Effector CD8-positive, alpha-beta T cell (primary cell): ENCODE results near the gene NAV2.

ENCODE experiments used
- DNase-seq: peaks from one replicate; lab custom pipeline; 2025; lab: John Stamatoyannopoulos, UW

NAV2 gene

DNA sequence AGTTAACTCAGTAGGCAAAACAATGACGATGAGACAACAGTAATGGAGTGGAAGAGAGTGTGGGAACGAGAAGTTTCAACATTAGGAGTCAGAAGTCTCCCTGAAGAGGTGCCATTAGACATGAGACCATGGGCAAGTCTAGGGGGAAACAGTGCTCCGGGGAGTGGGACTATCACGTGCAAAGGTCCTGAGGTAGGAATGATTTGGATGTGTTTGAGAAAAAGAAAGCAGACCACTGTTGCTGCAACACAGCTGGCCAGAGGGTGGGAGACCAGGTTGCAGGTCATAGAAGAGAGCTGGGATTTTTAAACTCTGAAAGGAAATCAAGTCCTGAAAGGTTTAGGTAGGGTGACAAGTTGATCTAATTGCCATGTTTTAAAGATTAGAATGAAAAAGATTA is 63.0 kb downstream of the NAV2 start:
- DNase-seq: no peak

GRCh38 chr11:19777039-19777376 is 64.4 kb downstream of the NAV2 start:
- DNase-seq: no peak

DNA sequence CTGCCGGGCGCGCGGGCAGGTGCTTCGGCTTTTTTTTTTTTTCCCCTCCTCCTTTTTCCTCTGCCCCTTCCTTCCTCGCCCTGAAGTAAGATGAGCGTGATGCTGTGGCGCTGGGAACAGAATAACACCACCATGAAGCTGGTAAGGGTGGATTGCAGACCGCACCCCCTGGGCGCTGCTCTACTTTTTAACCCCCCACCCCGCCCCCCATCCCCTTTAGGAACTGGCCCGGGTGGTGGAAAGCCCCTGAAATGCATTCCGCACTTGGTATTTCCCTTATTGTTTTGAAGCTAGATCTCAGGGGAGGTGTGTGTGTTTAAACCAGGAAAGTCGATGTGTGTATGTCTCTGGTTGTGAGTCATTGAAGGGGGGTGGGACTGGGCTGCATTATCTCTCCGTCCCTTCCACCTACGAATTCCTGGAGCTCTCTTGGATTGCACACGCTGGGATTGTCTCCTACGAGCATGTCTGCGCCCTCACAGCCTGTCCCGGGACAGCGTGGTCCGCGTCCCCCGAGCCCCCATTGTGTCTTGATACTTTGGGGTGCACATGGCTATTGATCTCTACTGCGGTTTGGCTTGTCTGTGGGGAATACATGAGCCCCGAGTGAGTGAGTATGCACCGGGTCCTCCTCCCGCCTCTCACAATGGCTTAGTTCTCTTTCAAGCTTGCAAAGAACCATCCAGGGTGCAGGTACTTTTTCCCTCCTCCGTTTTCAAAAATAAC is 64.9 kb downstream of the NAV2 start:
- no peak for DNase-seq

- no peak for DNase-seq
Observed at GRCh38 chr11:19779740-19780139, 67.1 kb downstream of the NAV2 start.

- DNase-seq: no peak
Observed at GRCh38 chr11:19781351-19781750, 68.7 kb downstream of the NAV2 start.

DNA sequence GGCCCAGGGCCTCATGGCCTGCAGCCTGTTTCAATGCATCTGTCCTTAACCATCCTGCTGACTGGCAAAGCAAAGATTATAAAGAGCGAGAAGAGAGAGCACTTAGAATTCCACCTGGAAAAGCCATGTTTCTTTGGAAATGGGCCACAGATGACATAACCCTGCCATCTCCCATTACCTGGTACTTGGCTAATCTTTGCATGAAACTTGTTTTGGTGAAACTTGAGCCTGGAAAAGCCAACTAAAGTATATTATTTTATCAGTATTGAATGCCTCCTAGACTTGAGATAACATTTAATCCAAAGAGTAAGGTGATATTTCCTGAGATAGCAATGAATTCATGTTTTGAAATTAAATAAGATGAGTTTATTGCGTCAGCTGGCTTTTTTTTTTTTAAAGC is 72.6 kb downstream of the NAV2 start:
- DNase-seq: no peak

- no peak for DNase-seq
Observed at GRCh38 chr11:19786644-19787043, 74.0 kb downstream of the NAV2 start.

GRCh38 chr11:19788435-19788834 is 75.8 kb downstream of the NAV2 start:
- no peak for DNase-seq

DNA sequence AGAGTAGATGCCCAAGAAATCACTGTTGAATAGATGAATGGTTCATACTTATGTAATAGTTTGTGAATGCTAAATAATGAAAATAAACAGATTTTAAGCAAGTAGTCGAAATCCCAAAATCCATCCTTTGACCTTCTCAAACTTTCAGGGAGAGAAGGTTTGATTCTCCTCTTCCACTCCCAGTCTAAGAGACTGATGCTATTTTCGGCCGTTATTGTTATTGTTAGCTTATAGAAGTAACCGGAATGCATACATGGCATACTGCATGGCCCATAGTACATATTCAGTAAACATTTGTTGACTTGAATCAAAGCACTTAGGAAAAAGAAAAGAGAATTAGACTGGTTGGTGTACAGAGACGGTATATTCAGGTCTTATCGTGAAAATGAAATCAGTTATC is 76.6 kb downstream of the NAV2 start:
- no peak for DNase-seq

- DNase-seq: no peak
Observed at GRCh38 chr11:19789835-19790710, 77.4 kb downstream of the NAV2 start.

DNA sequence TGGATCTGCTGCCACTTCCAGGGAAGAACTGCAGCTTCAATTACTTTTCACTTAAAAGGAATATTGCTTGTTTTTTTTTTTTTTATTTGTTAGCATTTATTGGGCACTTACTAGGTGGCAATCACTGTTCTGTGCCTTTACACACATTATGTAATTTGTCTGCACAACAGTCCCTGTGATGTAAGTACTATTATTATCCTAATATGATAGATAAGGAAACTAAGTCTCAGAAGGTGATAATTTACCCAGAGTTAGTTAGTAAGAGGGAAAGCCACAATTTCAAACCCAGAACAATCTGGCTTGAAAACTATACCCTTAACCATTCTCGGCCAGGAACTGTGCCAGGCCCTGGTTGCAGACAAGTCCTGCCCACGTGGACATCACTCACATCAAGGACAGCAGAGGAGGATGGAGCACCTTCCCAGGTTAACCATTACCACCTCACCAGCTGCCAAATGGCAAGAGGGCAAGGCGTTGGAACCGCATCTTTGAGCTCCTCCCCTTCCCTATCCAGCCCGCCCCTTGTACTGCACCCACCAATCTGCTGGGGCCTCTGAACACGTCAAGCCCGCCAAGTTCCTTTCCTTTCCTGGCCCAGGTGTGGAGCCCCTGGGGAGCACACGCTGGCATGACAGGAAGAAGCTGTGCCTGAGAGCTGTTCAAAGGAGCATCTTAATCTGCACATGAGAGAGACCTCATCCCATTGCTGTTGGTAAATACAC is 78.4 kb downstream of the NAV2 start:
- no peak for DNase-seq

- no peak for DNase-seq
Observed at GRCh38 chr11:19792510-19792909, 79.9 kb downstream of the NAV2 start.

DNA sequence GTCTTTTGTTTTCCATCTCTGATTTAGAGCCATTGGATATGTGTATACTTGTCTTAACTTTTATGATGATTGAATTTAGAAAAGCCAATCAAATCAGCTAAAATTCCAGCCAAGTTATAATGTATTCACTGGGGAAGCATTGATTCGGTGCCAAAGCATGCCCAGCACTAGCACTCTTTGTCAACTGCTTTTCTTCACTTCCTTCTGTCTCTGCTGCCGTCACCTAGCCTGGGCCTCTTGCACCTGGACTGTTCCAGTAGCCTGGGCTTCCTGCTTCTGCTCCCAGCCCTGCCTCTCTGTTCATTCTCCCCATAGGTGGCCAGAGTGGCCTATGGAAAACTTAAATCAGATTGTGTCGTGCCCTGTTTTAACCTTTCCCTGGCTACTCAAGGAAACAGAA is 80.7 kb downstream of the NAV2 start:
- no peak for DNase-seq

DNA sequence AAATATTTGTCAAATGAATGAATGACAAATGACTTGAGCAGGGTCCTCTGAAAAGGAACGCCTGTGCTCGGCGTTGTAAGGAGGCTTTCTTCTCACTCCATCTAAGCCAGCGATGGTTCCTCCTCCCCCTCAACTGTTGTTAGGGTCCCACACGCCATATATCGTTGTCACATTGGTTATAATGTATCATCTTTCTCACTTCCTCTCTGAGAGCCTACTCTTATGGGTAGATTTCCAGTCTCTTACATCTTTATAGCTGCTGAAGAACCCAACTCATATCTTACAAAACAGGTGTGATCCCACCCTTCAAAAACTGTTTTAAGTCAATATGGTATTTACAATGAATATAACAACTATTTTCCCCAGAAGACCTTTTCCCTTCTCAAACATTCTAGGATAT is 81.5 kb downstream of the NAV2 start:
- DNase-seq: no peak

DNA sequence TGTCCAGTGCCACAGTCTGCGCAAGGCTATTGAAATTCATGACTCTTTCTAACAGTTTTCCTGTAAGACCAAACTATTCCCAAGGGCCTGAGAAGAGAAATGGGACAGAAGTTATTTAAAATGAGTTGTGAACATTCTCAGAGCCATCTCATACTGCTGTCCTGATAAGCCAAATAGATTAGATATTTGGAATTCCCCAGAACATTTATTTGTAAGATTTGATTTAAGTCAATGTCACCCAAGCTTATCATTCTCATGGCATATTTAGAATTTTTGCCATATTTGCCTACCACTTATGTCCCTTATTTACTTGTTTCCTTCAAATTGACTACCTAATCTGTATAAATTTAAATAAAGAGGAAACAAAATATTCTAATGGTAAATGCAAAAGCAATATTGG is 82.4 kb downstream of the NAV2 start:
- DNase-seq: no peak

DNA sequence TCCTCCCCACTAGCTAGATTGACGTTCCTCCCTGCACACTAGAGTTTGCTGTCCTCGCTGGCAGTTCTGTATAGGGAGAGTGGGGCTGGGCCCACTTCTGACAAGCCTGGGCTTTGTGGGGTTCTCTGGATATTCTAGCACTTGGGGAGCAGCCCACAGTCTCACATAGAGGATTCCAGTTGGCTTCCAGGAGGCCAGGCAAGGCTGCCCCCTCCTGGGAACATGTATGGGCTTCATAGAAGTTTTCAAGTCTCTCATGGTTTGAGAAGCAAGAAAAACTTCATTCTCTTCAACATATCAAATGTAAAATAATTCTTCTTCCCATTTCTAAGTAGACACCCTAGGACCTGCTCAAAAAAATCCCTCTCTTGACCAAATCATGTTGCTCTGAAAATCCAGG is 87.5 kb downstream of the NAV2 start:
- DNase-seq: no peak

GRCh38 chr11:19800714-19801519 is 88.3 kb downstream of the NAV2 start:
- no peak for DNase-seq

- DNase-seq: no peak
Observed at GRCh38 chr11:19802773-19803293, 90.2 kb downstream of the NAV2 start.

- no peak for DNase-seq
Observed at GRCh38 chr11:19803506-19803998, 90.9 kb downstream of the NAV2 start.

GRCh38 chr11:19805376-19805775 is 92.7 kb downstream of the NAV2 start:
- no peak for DNase-seq

- DNase-seq: no peak
Observed at GRCh38 chr11:19805827-19806226, 93.2 kb downstream of the NAV2 start.

GRCh38 chr11:19806251-19806650 is 93.6 kb downstream of the NAV2 start:
- no peak for DNase-seq
